ENCODE data around the gene CAMTA1. TPM values are rescaled to one million over a fixed set of nuclear protein-coding genes. Genes with fewer than 3 reads are reported as not detected.

The CAMTA1 gene
- total and polyA plus RNA-seq, 9 of the 15 experiments (the other 6 are each of a cell fraction or from before 2014, with no cell fraction given): 43.9 to 161 (median 65.9) TPM

DNA sequence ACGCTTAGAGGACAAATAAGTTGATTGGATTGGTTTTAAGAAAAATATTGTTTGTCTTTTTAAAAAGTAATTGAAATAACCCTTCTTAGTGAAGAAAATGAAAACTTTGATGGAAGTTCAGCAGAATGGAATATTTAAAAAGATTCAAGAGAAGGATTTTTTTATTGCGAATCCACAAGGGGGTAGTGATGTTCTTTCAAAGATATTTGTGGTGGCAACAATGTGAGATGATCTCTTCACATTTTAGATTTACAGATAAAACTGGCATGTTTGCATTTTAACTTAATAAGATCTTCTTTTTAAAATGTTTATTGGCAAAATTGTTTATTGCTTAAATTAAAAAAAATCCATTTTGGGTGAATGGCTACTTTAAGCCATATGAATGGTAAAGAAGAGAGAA, 8.9 kb downstream of the CAMTA1 start:
- H3K4me3 ChIP-seq: no peak overlapping the region
- no peak overlapping the region for H3K27ac ChIP-seq (ENCODE audit: extremely low read depth, low read depth, low read length)
- ATAC-seq: no peak
- no peak overlapping the region for H3K9ac ChIP-seq (ENCODE audit: insufficient read depth in 1 of 2, low read depth in 2 of 2, low read length in 2 of 2)
- intact Hi-C loops (cut with micrococcal nuclease): loop anchor here (2.0 to 10.0 kb wide), 3 partner anchors 95 to 421 kb away; no protein-coding TSS in a partner anchor
- no TSS peak for BruUV-seq (replicated peaks)
- peak; percentile 19 for FAIRE-seq
- no peak overlapping the region for H3K4me2 ChIP-seq (ENCODE audit: insufficient read depth, low read length)
- no peak overlapping the region for H2AFZ ChIP-seq (ENCODE audit: low read depth, low read length)
- WGBS (ENCODE audit: insufficient coverage, low coverage, missing lambda C conversion rate): 65% methylated on average over 2 of the region's 2 CpGs
- POLR2A ChIA-PET: no interaction called here
- H4K20me1 ChIP-seq (replicated peaks; ENCODE audit: control insufficient read depth, insufficient read depth, low read length): peaks cover 3% of the 10 kb centered on the region; the same call in 1 of the 2 replicates
- in situ Hi-C loops (cut with MboI): no loop called here
- CTCF ChIA-PET (ENCODE audit: low intra/inter-chr PET ratio): interaction anchor here (0.8 to 1.3 kb wide), 4 partner anchors 95 to 424 kb away, joined by 3 to 12 read pairs (median 4); no protein-coding TSS in a partner anchor
- H3K9me1 ChIP-seq (ENCODE audit: control insufficient read depth, insufficient read depth, low read length): no peaks in the 10 kb centered on the region
- no peaks in the 10 kb centered on the region for H3K9me3 ChIP-seq (replicated peaks; ENCODE audit: control insufficient read depth, insufficient read depth, low read depth, low read length)
- H3K79me2 ChIP-seq (ENCODE audit: control insufficient read depth, insufficient read depth, low read length): peaks cover 30% of the 10 kb centered on the region
- peaks cover 7% of the 10 kb centered on the region; the same call in 1 of the 3 replicates for H3K36me3 ChIP-seq (ENCODE audit: control insufficient read depth, insufficient read depth, low read length)
- DNase-seq (ENCODE audit: extremely low read depth in 1 of 4, low spot score in 3 of 4): peak in 1 of 4 experiments; percentile 36
- peaks cover 0 to under 1% of the 10 kb centered on the region in 2 experiments; a peak in 1 of 5 replicates for H3K4me1 ChIP-seq (replicated peaks in 1 of 2; ENCODE audit: control insufficient read depth in 2 of 2, insufficient read depth in 2 of 2, low read length in 2 of 2)
- no peaks in the 10 kb centered on the region for H3K27me3 ChIP-seq (ENCODE audit: control insufficient read depth in 2 of 2, insufficient read depth in 2 of 2, low read length in 2 of 2)
- TF ChIP-seq, protein P1, sequence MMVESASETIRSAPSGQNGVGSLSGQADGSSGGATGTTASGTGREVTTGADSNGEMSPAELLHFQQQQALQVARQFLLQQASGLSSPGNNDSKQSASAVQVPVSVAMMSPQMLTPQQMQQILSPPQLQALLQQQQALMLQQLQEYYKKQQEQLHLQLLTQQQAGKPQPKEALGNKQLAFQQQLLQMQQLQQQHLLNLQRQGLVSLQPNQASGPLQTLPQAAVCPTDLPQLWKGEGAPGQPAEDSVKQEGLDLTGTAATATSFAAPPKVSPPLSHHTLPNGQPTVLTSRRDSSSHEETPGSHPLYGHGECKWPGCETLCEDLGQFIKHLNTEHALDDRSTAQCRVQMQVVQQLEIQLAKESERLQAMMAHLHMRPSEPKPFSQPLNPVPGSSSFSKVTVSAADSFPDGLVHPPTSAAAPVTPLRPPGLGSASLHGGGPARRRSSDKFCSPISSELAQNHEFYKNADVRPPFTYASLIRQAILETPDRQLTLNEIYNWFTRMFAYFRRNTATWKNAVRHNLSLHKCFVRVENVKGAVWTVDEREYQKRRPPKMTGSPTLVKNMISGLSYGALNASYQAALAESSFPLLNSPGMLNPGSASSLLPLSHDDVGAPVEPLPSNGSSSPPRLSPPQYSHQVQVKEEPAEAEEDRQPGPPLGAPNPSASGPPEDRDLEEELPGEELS (CRISPR knock-in tag; IDR thresholded peaks at IDR 0.05; ENCODE audit: borderline replicate concordance): no peak
- TF ChIP-seq HCFC1 (IDR thresholded peaks at IDR 0.05; ENCODE audit: low read depth, low read length): no peak
- TF ChIP-seq SMARCE1 (IDR thresholded peaks at IDR 0.05): no peak
- no peak for TF ChIP-seq MED1 (CRISPR knock-in tag; IDR thresholded peaks at IDR 0.05; ENCODE audit: borderline replicate concordance)
- no peak for TF ChIP-seq CBX5 (IDR thresholded peaks at IDR 0.05; ENCODE audit: borderline replicate concordance, low read depth)
- no peak for TF ChIP-seq HDGF (IDR thresholded peaks at IDR 0.05)
- TF ChIP-seq RAD21 (CRISPR knock-in tag; conservative IDR thresholded peaks at IDR 0.05 in 1 of 2, IDR thresholded peaks at IDR 0.05 in 1 of 2): peak; percentile 64 to 77
- no peak for TF ChIP-seq ZNF239 (CRISPR knock-in tag; IDR thresholded peaks at IDR 0.05)
- TF ChIP-seq GTF2E2 (tag; IDR thresholded peaks at IDR 0.05): no peak
- no peak for TF ChIP-seq PTRF (tag; IDR thresholded peaks at IDR 0.05)
- TF ChIP-seq U2AF1 (optimal IDR thresholded peaks at IDR 0.05; ENCODE audit: low read depth, low read length): no peak
- no peak for TF ChIP-seq ARID1B (IDR thresholded peaks at IDR 0.05)
- TF ChIP-seq SMARCC2 (IDR thresholded peaks at IDR 0.05; ENCODE audit: low read depth): no peak
